Measurements from ENCODE around the gene GLRX5. TPM values are rescaled to one million over a fixed set of nuclear protein-coding genes. Genes with fewer than 3 reads are reported as not detected.

Gene GLRX5
- total RNA-seq, 1 experiment from 2014 or later = 62.2 TPM

DNA sequence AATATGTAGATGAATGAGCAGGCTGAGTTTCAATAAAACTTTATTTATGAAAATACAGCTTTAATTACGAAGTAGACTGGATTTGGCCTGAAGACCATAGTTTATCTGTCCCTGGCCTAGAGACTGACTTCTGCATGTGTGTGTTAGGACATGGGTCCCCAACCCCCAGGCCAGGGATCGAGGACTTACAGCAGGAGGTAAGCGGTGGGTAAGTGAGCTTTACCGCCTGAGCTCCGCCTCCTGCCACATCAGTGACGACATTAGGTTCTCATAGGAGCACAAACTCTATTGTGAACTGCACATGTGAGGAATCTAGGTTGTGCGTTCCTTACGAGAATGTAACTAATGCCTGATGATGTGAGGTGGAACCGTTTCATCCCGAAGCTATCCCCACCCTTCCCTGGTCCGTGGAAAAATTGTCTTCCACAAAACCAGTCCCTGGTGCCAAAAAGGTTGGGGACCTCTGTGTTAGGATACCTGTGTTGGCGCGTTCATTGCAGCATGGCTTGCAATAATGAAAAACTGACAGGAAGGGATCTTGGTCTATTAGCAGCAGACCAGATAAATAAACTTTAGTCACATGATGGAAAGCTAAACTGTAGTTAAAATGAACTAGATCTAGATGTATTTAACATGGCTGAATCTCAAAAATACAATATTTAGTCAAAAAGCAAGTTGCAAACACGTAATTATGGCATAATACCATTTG lies 4.1 kb downstream of the GLRX5 start:
- no peak overlapping the region for H3K9ac ChIP-seq (ENCODE audit: extremely low read depth, insufficient read length, low read length)
- TF ChIP-seq, protein P1, sequence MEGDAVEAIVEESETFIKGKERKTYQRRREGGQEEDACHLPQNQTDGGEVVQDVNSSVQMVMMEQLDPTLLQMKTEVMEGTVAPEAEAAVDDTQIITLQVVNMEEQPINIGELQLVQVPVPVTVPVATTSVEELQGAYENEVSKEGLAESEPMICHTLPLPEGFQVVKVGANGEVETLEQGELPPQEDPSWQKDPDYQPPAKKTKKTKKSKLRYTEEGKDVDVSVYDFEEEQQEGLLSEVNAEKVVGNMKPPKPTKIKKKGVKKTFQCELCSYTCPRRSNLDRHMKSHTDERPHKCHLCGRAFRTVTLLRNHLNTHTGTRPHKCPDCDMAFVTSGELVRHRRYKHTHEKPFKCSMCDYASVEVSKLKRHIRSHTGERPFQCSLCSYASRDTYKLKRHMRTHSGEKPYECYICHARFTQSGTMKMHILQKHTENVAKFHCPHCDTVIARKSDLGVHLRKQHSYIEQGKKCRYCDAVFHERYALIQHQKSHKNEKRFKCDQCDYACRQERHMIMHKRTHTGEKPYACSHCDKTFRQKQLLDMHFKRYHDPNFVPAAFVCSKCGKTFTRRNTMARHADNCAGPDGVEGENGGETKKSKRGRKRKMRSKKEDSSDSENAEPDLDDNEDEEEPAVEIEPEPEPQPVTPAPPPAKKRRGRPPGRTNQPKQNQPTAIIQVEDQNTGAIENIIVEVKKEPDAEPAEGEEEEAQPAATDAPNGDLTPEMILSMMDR (conservative IDR thresholded peaks at IDR 0.05) = no peak
- H3T11ph ChIP-seq (ENCODE audit: low read length) = no peak overlapping the region
- no peak overlapping the region for H2BK12ac ChIP-seq (ENCODE audit: insufficient read length, low read depth, low read length)
- Mint-ChIP-seq H3K4me1 (peaks cover 23 to 29% of the 10 kb centered on the region in 2 experiments), H3K36me3 (ENCODE audit: insufficient read depth in 1 of 3, low read depth in 3 of 3) (peaks cover 3 to 6% (median 4%) of the 10 kb centered on the region in 3 experiments; a peak in 3 of 7 replicates), H3K4me3 (no peak overlapping the region), H3K27me3 (ENCODE audit: low read depth) (peaks cover 6% of the 10 kb centered on the region), H3K9me3 (no peaks in the 10 kb centered on the region; a peak in 1 of 5 replicates), H3K27ac (no peak overlapping the region; a peak in 1 of 7 replicates)
- no peak overlapping the region for H4K5ac ChIP-seq (ENCODE audit: insufficient read length, low read depth, low read length)
- H3K14ac ChIP-seq (ENCODE audit: insufficient read depth, low read length) = no peak overlapping the region
- H3K27me3 ChIP-seq (ENCODE audit: insufficient read depth, low read length) = no peaks in the 10 kb centered on the region
- peaks cover 4% of the 10 kb centered on the region for H3K79me1 ChIP-seq (ENCODE audit: insufficient read depth, low read depth, low read length, poor library complexity, severe bottlenecking)
- no peak overlapping the region for H2BK20ac ChIP-seq (ENCODE audit: low read depth, low read length, poor library complexity, severe bottlenecking)
- no peak overlapping the region for H3K23ac ChIP-seq (ENCODE audit: insufficient read length, low read depth, low read length)
- H3K4me1 ChIP-seq (ENCODE audit: insufficient read depth, low read length) = 0 out of 2 replicates have a peak, but pooled peaks cover 2% of the 10 kb centered on the region
- H4K20me1 ChIP-seq (ENCODE audit: control insufficient read depth, insufficient read depth, insufficient read length) = peaks cover 2% of the 10 kb centered on the region
- H2BK120ac ChIP-seq (ENCODE audit: low read depth, low read length, poor library complexity, severe bottlenecking) = no peak overlapping the region
- no peak for DNase-seq
- no peak overlapping the region for H3K56ac ChIP-seq (ENCODE audit: insufficient read length, low read depth, low read length)
- H4K91ac ChIP-seq (ENCODE audit: insufficient read length, low read depth, low read length) = no peak overlapping the region
- H3K4ac ChIP-seq (ENCODE audit: low read depth, low read length) = no peak overlapping the region
- H2AFZ ChIP-seq (ENCODE audit: low read length) = no peak overlapping the region
- H3K79me2 ChIP-seq (ENCODE audit: insufficient read depth, low read length) = peaks cover 40% of the 10 kb centered on the region
- H2BK5ac ChIP-seq (ENCODE audit: insufficient read length, low read length) = no peak overlapping the region
- no peak overlapping the region for H3K4me2 ChIP-seq (ENCODE audit: insufficient read depth, insufficient read length, low read length)
- H3K9me3 ChIP-seq (ENCODE audit: control insufficient read depth, low read depth, low read length) = no peaks in the 10 kb centered on the region
- no CpG with 5 or more reads among the region's 14 CpGs for WGBS (ENCODE audit: extremely low coverage, insufficient read length, low lambda C conversion rate)
- H2BK15ac ChIP-seq (ENCODE audit: low read depth, low read length) = no peak overlapping the region
- peaks cover 9% of the 10 kb centered on the region for H3K23me2 ChIP-seq (ENCODE audit: insufficient read length, low read depth, low read length, poor library complexity, severe bottlenecking)
- H2AK5ac ChIP-seq (ENCODE audit: insufficient read length, low read length) = no peak overlapping the region
- no peak overlapping the region for H3K27ac ChIP-seq (ENCODE audit: insufficient read length, low read depth, low read length)
- no peak overlapping the region for H3K18ac ChIP-seq (ENCODE audit: insufficient read length, low read depth, low read length)
- H4K8ac ChIP-seq (replicated peaks; ENCODE audit: insufficient read length, low read depth, low read length) = no peak overlapping the region
